ENCODE data around the gene NAB1.

NAB1 gene

GRCh38 chr2:190625691-190626090 lies 23.2 kb upstream of the NAB1 start:
- no peak overlapping the region for H2BK120ac ChIP-seq (ENCODE audit: low read depth, low read length)
- no peaks in the 10 kb centered on the region for H3K9me3 ChIP-seq (ENCODE audit: control insufficient read depth, low read length)
- DNase-seq = no peak
- H3K4ac ChIP-seq (ENCODE audit: low read depth in 1 of 2, low read length in 2 of 2) = no peak overlapping the region
- no peak overlapping the region for H3K14ac ChIP-seq (ENCODE audit: low read length in 2 of 2)
- H3K4me3 ChIP-seq (ENCODE audit: insufficient read depth in 1 of 2, low read depth in 1 of 2, low read length in 2 of 2) = no peak overlapping the region
- no peak overlapping the region for H2BK5ac ChIP-seq (ENCODE audit: low read depth, low read length, poor library complexity, severe bottlenecking)
- no peak overlapping the region for H3K23ac ChIP-seq (ENCODE audit: low read length in 2 of 2)
- no peak overlapping the region for H2BK15ac ChIP-seq (ENCODE audit: low read depth, poor library complexity, severe bottlenecking)
- H3K18ac ChIP-seq (ENCODE audit: low read depth in 1 of 2, low read length in 2 of 2) = no peak overlapping the region
- no peak overlapping the region for H4K91ac ChIP-seq (ENCODE audit: low read length)
- no peak overlapping the region for H2AFZ ChIP-seq (ENCODE audit: low read depth, low read length)
- no peaks in the 10 kb centered on the region for H3K4me1 ChIP-seq (ENCODE audit: control insufficient read depth, insufficient read depth, low read depth, low read length)
- H3K4me2 ChIP-seq (ENCODE audit: low read length, poor library complexity, severe bottlenecking) = no peak overlapping the region
- H3K27me3 ChIP-seq (ENCODE audit: control insufficient read depth in 1 of 2, insufficient read depth in 1 of 2, low read length in 2 of 2) = no peaks in the 10 kb centered on the region
- H3K36me3 ChIP-seq (ENCODE audit: control insufficient read depth in 1 of 2, insufficient read depth in 2 of 2, low read depth in 1 of 2, low read length in 2 of 2) = no peaks in the 10 kb centered on the region
- no peaks in the 10 kb centered on the region for H3K79me1 ChIP-seq (replicated peaks; ENCODE audit: low read length, poor library complexity, severe bottlenecking)
- H3K27ac ChIP-seq (ENCODE audit: low read length, poor library complexity, severe bottlenecking) = no peak overlapping the region
- no peak overlapping the region for H4K8ac ChIP-seq (ENCODE audit: low read length)
- no peak overlapping the region for H2AK5ac ChIP-seq (ENCODE audit: low read length, severe bottlenecking)
- no peak overlapping the region for H2BK12ac ChIP-seq (ENCODE audit: low read length in 2 of 2)
- H3K9ac ChIP-seq (ENCODE audit: low read length) = no peak overlapping the region

- H2BK120ac ChIP-seq (ENCODE audit: low read depth, low read length) = no peak overlapping the region
- H2AK5ac ChIP-seq (ENCODE audit: low read length, severe bottlenecking) = no peak overlapping the region
- H3K4ac ChIP-seq (ENCODE audit: low read depth in 1 of 2, low read length in 2 of 2) = no peak overlapping the region
- no peak overlapping the region for H2BK12ac ChIP-seq (ENCODE audit: low read length in 2 of 2)
- peak overlapping the region; percentile 88 for H3K9ac ChIP-seq (ENCODE audit: low read length)
- H2BK5ac ChIP-seq (ENCODE audit: low read depth, low read length, poor library complexity, severe bottlenecking) = no peak overlapping the region
- no peak overlapping the region for H4K91ac ChIP-seq (ENCODE audit: low read length)
- no peak overlapping the region for H3K27ac ChIP-seq (ENCODE audit: low read length, poor library complexity, severe bottlenecking)
- H3K4me2 ChIP-seq (ENCODE audit: low read length, poor library complexity, severe bottlenecking) = no peak overlapping the region
- 86% methylated on average over 6 of the region's 7 CpGs for WGBS
- H2BK15ac ChIP-seq (ENCODE audit: low read depth, poor library complexity, severe bottlenecking) = no peak overlapping the region
- H4K8ac ChIP-seq (ENCODE audit: low read length) = no peak overlapping the region
- no peak overlapping the region for H3K14ac ChIP-seq (ENCODE audit: low read length in 2 of 2)
- no peak for DNase-seq
- no peaks in the 10 kb centered on the region for H3K4me1 ChIP-seq (ENCODE audit: control insufficient read depth, insufficient read depth, low read depth, low read length)
- no peak overlapping the region for H3K4me3 ChIP-seq (ENCODE audit: insufficient read depth in 1 of 2, low read depth in 1 of 2, low read length in 2 of 2)
- H3K23ac ChIP-seq (ENCODE audit: low read length in 2 of 2) = no peak overlapping the region
- no peaks in the 10 kb centered on the region for H3K27me3 ChIP-seq (ENCODE audit: control insufficient read depth in 1 of 2, insufficient read depth in 1 of 2, low read length in 2 of 2)
- no peaks in the 10 kb centered on the region for H3K9me3 ChIP-seq (ENCODE audit: control insufficient read depth, low read length)
- H3K79me1 ChIP-seq (replicated peaks; ENCODE audit: low read length, poor library complexity, severe bottlenecking) = no peaks in the 10 kb centered on the region
- H3K18ac ChIP-seq (ENCODE audit: low read depth in 1 of 2, low read length in 2 of 2) = no peak overlapping the region
- H3K36me3 ChIP-seq (ENCODE audit: control insufficient read depth in 1 of 2, insufficient read depth in 2 of 2, low read depth in 1 of 2, low read length in 2 of 2) = no peaks in the 10 kb centered on the region
- no peak overlapping the region for H2AFZ ChIP-seq (ENCODE audit: low read depth, low read length)
Measured at GRCh38 chr2:190626641-190627210, 22.2 kb upstream of the NAB1 start.

- no peak overlapping the region for H3K18ac ChIP-seq (ENCODE audit: low read depth in 1 of 2, low read length in 2 of 2)
- no peak overlapping the region for H2BK15ac ChIP-seq (ENCODE audit: low read depth, poor library complexity, severe bottlenecking)
- H3K9ac ChIP-seq (ENCODE audit: low read length) = peak overlapping the region; percentile 88
Measured at GRCh38 chr2:190627448-190628412, 21.2 kb upstream of the NAB1 start.

GRCh38 chr2:190628591-190629319 lies 20.1 kb upstream of the NAB1 start:
- Histone ChIP-seq H3K14ac (ENCODE audit: low read length in 2 of 2) (no peak overlapping the region), H2AK5ac (ENCODE audit: low read length, severe bottlenecking) (no peak overlapping the region), H2AFZ (ENCODE audit: low read depth, low read length) (no peak overlapping the region), H3K4ac (ENCODE audit: low read depth in 1 of 2, low read length in 2 of 2) (no peak overlapping the region), H3K27ac (ENCODE audit: low read length, poor library complexity, severe bottlenecking) (no peak overlapping the region), H3K4me1 (ENCODE audit: control insufficient read depth, insufficient read depth, low read depth, low read length) (no peaks in the 10 kb centered on the region), H4K91ac (ENCODE audit: low read length) (no peak overlapping the region), H3K4me3 (ENCODE audit: insufficient read depth in 1 of 2, low read depth in 1 of 2, low read length in 2 of 2) (peak overlapping the region in 1 of 2 experiments; percentile 78), H3K9me3 (ENCODE audit: control insufficient read depth, low read length) (no peaks in the 10 kb centered on the region), H3K4me2 (ENCODE audit: low read length, poor library complexity, severe bottlenecking) (no peak overlapping the region), H3K36me3 (ENCODE audit: control insufficient read depth in 1 of 2, insufficient read depth in 2 of 2, low read depth in 1 of 2, low read length in 2 of 2) (no peaks in the 10 kb centered on the region), H2BK120ac (ENCODE audit: low read depth, low read length) (no peak overlapping the region), H3K27me3 (ENCODE audit: control insufficient read depth in 1 of 2, insufficient read depth in 1 of 2, low read length in 2 of 2) (no peaks in the 10 kb centered on the region), H2BK15ac (ENCODE audit: low read depth, poor library complexity, severe bottlenecking) (no peak overlapping the region), H2BK5ac (ENCODE audit: low read depth, low read length, poor library complexity, severe bottlenecking) (no peak overlapping the region), H3K23ac (ENCODE audit: low read length in 2 of 2) (no peak overlapping the region), H4K8ac (ENCODE audit: low read length) (no peak overlapping the region), H2BK12ac (ENCODE audit: low read length in 2 of 2) (no peak overlapping the region), H3K9ac (ENCODE audit: low read length) (peak overlapping the region; percentile 88), H3K18ac (ENCODE audit: low read depth in 1 of 2, low read length in 2 of 2) (no peak overlapping the region), H3K79me1 (replicated peaks; ENCODE audit: low read length, poor library complexity, severe bottlenecking) (no peaks in the 10 kb centered on the region)
- DNase-seq = no peak
- 91% methylated on average over 5 of the region's 7 CpGs for WGBS

More at GRCh38 chr2:190627448-190628412, 21.2 kb upstream of the NAB1 start:
- no peaks in the 10 kb centered on the region for H3K27me3 ChIP-seq (ENCODE audit: control insufficient read depth in 1 of 2, insufficient read depth in 1 of 2, low read length in 2 of 2)
- H3K36me3 ChIP-seq (ENCODE audit: control insufficient read depth in 1 of 2, insufficient read depth in 2 of 2, low read depth in 1 of 2, low read length in 2 of 2) = no peaks in the 10 kb centered on the region
- DNase-seq = no peak
- no peaks in the 10 kb centered on the region for H3K79me1 ChIP-seq (replicated peaks; ENCODE audit: low read length, poor library complexity, severe bottlenecking)
- no peak overlapping the region for H2AFZ ChIP-seq (ENCODE audit: low read depth, low read length)
- H3K4ac ChIP-seq (ENCODE audit: low read depth in 1 of 2, low read length in 2 of 2) = no peak overlapping the region
- H2BK12ac ChIP-seq (ENCODE audit: low read length in 2 of 2) = no peak overlapping the region
- no peak overlapping the region for H3K23ac ChIP-seq (ENCODE audit: low read length in 2 of 2)
- no peaks in the 10 kb centered on the region for H3K9me3 ChIP-seq (ENCODE audit: control insufficient read depth, low read length)
- H4K91ac ChIP-seq (ENCODE audit: low read length) = no peak overlapping the region
- H2BK120ac ChIP-seq (ENCODE audit: low read depth, low read length) = no peak overlapping the region
- no peak overlapping the region for H3K4me2 ChIP-seq (ENCODE audit: low read length, poor library complexity, severe bottlenecking)
- no peak overlapping the region for H2AK5ac ChIP-seq (ENCODE audit: low read length, severe bottlenecking)
- no peak overlapping the region for H3K27ac ChIP-seq (ENCODE audit: low read length, poor library complexity, severe bottlenecking)
- no peaks in the 10 kb centered on the region for H3K4me1 ChIP-seq (ENCODE audit: control insufficient read depth, insufficient read depth, low read depth, low read length)
- no peak overlapping the region for H4K8ac ChIP-seq (ENCODE audit: low read length)
- H2BK5ac ChIP-seq (ENCODE audit: low read depth, low read length, poor library complexity, severe bottlenecking) = no peak overlapping the region
- WGBS = 92% methylated on average over 23 of the region's 23 CpGs
- no peak overlapping the region for H3K14ac ChIP-seq (ENCODE audit: low read length in 2 of 2)
- H3K4me3 ChIP-seq (ENCODE audit: insufficient read depth in 1 of 2, low read depth in 1 of 2, low read length in 2 of 2) = peak overlapping the region in 1 of 2 experiments; percentile 78

Measured in mesenchymal stem cell (in vitro differentiated cells and primary cell).